HG03025 (cell line): Measurements from ENCODE around the gene XPNPEP3.

Experiments
- ATAC-seq: cut with Tn5 transposase; IDR thresholded peaks from one replicate; pipeline ENCODE4 v1.9.1; 2021; ENCODE audit warnings: mild to moderate bottlenecking, moderate library complexity; ENCODE audit not compliant: unreplicated experiment, low FRiP score

The XPNPEP3 gene

DNA sequence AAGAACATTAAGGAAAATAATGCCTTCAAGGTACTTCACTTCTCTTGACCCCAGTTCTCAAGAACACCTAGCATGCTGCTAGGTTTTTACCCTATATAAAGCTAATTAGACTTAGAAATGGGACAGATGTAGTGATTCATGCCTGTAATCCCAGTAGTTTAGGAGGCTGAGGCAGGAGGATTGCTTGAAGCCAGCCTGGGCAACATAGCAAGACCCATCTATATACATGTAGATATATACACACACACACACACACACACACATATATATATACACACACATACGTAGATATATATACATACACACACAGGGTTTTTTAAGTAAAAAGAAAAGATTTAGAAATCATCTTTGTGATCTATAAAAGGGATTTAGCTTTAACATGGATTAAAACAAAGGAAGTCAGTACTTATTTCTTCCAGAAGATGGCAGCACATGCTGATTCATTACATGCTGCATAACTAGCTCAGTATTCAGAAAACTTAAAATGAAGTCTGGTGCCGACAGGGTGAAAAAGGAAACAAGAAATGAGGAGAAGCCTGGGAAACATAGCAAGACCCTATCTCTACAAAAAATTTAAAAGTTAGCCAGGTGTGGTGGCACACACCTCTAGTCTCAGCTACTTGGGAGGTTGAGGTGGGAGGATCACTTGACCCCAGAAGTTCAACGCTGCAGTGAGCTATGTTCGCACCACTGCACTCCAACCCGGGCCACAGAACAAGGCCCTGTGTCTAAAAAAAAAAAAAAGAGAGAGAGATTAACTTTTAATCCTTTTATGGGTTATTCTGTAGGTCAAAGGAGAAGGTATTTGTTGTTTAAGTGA, 65.7 kb downstream of the XPNPEP3 start:
- no peak for ATAC-seq

DNA sequence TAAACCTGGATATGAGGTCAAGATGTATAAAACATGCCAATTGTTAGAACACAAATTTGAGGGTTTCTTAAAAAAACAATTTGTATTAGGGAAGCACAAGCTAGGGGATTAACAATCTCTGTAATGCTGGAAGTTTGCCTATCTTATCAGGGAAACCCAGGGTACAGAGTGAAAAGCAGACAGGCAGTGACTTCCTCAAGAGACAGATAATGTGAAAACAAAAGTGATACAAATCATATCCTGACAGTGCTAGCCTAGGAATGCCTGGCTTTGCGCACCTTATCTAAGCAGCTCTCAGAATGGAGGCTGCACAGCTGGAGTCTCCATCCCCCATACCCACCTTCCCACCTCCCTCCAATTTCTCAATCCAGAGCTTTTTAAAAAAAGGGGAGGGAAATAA, 71.7 kb downstream of the XPNPEP3 start:
- no peak for ATAC-seq

GRCh38 chr22:40932396-40932795, 75.4 kb downstream of the XPNPEP3 start:
- ATAC-seq = no peak

- ATAC-seq = no peak
Observed at GRCh38 chr22:40939202-40939601, 82.3 kb downstream of the XPNPEP3 start.

GRCh38 chr22:40950962-40951794, 94.2 kb downstream of the XPNPEP3 start, which contains the start of gene RBX1:
Gene RBX1, plus strand, starts transcription at chr22:40951378. Its CDS starts 21 bp downstream, at chr22:40951399.
- ATAC-seq = peak; percentile 74

DNA sequence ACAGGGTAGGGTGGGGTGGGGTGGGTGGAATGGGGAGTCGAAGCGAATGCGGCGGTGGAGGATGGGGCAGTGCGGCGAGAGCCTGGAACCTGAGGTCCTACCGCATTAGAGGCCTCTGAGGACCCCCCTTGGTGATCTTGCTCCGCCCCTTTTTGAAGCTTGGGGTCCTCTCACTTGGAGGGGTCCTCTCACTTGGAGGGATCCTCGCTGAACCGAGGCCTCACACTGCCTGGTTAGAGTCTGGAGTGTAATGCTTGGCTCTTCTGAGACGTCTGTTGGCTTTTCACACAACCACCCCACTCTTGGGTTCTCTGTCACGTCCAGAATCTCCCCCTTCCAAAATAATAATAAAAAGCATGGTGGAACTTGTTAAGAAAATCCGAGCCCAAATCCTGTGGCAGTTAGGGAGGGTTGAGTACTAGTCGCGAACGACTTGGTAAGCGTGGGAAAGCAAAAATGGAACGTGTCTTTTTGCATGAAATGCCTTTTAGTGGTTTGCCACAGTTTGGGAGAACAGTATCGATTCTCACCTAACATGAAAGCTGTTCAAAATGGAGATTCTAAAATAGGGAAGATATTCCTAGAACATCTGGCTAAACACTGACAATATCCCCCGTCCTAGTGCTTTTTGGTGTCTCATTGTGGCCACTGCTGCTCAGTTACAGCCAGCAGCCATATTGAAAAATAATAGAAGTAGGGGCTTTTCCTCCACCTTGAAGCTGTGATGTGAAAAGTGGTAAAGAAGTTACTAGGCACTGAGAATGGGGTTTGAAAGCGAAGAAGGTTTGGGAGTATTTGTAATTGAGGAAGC, 95.1 kb downstream of the XPNPEP3 start:
- peak; percentile 12 for ATAC-seq

DNA sequence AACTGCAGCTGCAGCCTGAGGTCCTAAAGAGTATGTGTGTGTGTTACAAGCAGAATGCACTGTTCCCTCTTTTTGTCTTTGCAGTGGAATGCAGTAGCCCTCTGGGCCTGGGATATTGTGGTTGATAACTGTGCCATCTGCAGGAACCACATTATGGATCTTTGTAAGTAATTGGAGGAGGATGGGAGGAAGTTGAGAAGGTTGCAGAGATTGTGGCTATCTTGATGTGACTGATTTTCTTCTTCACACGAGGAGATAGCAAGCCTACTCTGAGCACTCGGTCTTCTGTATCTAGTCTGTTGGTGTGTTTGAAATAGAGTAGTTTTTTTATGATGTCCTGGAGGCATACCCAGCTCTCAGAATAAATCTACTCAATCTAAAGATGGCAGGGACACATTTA, 96.5 kb downstream of the XPNPEP3 start:
- ATAC-seq = no peak

GRCh38 chr22:40954113-40954512, 97.2 kb downstream of the XPNPEP3 start:
- no peak for ATAC-seq

GRCh38 chr22:40955571-40955970, 98.6 kb downstream of the XPNPEP3 start:
- no peak for ATAC-seq

DNA sequence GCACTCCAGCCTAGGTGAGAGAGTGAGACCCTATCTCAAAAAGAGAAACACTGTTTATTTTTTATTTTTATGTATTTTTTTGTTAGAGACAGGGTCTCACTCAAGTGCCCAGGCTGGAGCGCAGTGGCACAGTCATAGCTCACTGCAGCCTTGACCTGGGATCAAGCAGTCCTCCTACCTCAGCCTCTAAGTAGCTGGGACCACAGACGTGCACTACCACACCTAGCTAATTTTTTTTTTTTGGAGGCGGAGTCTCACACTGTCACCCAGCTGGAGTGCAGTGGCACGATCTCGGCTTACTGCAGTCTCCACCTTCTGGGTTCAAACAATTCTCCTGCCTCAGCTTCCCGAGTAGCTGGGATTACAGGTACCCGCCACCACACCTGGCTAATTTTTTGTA, 100.7 kb downstream of the XPNPEP3 start:
- no peak for ATAC-seq

DNA sequence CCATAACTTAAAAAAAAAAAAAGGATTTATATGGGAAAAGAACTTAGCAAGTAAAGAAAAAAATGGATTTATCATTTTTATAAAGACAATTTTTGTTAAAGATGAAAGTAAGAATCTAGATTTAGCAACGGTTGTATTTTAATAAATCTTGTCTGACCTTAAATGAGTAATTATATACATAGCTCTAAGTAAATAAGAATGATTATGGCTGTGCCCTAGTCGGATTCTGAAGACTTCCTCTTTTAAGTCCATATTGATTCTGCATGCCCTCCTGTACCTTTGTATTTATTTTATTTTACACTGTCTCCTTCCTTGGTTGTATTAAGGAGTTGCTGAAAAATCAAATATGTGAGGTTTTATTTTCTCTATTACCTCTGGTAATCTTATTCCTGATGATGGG, 101.4 kb downstream of the XPNPEP3 start:
- no peak for ATAC-seq

DNA sequence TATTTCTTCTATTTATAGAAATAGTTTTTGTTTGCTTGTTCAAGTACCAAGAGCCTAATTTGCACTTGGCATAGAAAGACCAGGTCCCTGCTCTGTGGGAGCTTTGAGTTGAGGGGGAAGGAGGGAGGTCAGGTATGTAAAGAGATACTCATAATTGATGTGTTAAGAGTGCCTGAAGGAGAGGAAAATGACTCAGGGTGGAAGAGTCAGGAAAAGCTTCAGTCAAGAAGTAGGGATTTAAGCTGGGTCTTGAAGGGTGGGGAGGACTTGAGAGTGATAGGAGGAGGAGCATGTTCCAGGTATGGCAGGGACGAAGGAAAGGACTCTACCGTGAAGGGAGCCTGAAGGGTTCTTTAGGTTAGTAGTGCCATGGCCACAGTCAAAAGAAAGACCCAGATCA, 103.2 kb downstream of the XPNPEP3 start:
- no peak for ATAC-seq

DNA sequence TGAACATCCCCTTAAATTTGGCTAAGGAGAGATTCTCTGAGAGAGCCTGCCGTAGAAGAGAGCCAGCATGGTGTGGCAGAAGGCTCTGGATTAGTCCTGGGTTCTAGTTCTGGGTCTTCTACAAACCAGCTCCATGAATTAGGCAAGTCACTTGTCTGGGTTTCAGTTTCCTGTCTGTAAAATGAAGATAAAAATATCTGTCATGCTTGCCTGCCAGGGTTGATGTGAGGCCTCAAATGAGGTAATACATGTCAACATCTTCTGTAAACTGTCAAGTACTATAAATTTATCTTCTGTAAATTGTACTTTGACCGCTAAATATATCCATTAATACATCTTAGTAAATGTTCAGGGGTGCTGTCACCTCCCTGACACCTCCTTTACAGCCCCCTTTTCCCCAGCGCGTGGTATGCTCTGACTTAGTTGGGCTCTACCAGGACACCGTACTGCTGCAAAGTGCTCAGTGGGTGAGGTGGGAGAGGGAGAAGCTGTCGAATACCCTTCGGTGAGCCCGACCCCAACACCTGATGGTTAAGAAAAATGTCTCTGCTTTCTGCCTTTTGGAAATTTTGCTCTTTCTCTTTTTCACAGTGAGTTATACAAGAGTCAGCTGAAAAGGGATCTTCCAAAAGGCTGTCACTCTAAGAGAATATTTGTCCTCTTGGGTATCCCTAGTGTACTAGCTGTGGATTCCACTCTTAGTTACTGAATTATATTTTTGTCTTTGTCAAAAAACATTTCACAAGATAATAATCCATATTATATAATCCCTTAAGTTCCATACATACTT, 109.2 kb downstream of the XPNPEP3 start:
- no peak for ATAC-seq

DNA sequence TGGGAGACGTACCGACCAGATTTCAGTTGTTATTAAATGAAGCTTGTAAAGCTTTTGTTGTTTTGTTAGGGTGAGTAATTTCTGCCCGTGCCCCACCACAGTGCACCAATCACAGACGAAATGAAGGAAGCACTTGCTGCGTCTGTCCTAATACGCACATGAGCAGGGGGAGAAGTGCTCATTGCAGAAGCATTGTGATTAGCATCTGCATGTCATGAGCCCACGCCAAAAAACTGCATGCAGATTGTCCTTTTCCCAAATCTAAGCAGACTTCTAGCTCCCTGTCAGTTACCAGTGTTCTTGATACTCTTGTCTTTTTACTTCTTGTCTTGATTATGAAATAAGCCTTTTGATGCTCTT, 109.8 kb downstream of the XPNPEP3 start:
- no peak for ATAC-seq

DNA sequence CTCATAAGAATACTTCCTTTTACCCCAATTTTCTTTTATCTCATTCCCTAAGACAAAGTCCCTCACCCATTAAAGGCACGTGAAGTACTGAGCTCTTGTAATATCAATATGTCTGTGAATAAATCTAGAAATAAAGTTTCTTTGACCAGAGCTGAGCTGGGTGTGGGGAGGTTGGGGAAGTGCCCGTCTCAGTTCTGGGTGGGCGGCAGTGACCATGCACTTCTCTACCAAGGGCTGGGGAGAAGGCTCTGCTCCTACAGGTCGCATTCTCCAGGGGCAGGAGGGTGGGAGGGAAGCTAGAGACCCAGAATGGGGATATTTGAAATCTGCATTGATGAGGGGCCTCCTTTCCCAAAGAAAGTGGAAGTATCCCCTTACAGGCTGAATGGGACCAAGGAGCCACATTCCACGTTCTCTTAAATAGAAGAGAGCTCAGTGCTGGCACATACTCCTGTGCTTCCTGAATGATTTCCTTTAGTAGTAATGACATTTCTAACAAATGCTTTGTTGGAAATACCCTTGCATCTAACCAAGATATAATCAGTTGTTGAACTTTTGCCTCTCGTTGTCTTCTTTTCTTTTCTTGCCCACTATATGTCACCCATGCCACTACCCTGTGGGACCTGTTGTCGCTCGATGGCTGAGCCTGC, 110.3 kb downstream of the XPNPEP3 start:
- ATAC-seq = no peak

DNA sequence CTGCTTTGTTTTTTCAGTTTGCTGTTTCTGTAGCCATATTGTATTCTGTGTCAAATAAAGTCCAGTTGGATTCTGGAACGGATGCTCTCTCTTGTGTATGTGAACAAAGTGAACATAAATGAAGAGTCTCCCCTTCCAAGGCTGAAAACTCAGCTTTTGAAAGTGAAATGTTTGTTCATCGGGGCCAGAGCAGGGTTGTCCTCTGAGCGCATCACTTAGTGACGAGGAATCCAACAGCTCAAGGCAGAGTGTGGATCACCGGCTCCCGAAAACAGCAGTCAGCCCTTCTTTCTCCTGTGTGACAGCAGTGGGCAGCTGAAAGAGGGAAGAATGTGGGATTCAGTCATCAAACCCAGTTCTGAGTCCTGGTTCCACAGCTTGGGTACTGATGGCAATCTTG, 115.6 kb downstream of the XPNPEP3 start:
- ATAC-seq = no peak

GRCh38 chr22:40973144-40973543, 116.2 kb downstream of the XPNPEP3 start:
- ATAC-seq = no peak

- ATAC-seq = no peak
Observed at GRCh38 chr22:40975366-40975765, 118.4 kb downstream of the XPNPEP3 start.

DNA sequence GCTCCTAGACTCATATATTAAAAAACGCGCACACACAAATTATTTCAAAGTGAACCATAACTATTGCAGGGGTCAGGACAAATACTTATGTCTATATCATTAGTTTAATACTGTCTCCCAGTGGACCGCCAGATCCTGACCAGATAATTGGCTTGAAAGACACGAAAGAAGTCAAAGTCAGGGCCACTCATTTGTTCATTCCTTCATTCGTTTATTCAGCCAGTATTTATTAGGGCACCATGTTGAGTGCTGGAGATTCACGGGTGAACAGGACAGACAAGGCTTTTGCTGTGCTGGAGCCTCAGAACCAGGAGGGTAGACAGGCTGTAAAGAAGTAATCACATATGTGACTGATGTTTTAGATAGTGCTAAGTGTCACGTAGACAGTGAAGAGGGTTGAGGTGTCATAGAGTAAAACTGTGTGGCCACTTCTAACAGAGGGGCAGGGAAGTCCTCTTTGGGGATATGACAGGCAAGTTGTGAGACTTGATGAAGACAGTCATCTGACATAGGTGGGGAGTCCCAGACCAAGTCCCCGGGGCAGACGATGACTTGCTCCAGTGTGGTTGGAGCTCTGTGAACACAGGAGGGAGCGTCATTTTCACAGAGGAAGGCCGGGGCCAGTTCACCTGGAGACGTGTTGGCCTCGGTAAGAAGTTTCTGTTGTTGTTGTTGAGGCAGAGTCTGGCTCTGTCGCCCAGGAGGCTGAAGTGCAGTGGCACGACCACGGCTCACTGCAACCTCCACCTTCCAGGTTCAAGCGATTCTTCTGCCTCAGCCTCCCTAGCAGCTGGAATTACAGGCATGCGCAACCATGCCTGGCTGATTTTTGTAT, 120.1 kb downstream of the XPNPEP3 start:
- ATAC-seq = no peak
